ENCODE data around the gene BAIAP2L2. TPM values are rescaled to one million over a fixed set of nuclear protein-coding genes. Genes with fewer than 3 reads are reported as not detected.

BAIAP2L2 gene
- total and polyA plus RNA-seq, 2 experiments from 2014 or later = 4.4 to 8.2 TPM

GRCh38 chr22:38115423-38116205, 5.1 kb upstream of the BAIAP2L2 start:
- H3K9me2 ChIP-seq (replicated peaks; ENCODE audit: insufficient read depth) = no peaks in the 10 kb centered on the region
- TF ChIP-seq EZH2 (IDR thresholded peaks at IDR 0.05; ENCODE audit: borderline replicate concordance) (no peak), EZH2phosphoT487 (IDR thresholded peaks at IDR 0.05; ENCODE audit: low read depth, severe bottlenecking, unreplicated experiment) (no peak)
- TF ChIP-seq, protein P1, sequence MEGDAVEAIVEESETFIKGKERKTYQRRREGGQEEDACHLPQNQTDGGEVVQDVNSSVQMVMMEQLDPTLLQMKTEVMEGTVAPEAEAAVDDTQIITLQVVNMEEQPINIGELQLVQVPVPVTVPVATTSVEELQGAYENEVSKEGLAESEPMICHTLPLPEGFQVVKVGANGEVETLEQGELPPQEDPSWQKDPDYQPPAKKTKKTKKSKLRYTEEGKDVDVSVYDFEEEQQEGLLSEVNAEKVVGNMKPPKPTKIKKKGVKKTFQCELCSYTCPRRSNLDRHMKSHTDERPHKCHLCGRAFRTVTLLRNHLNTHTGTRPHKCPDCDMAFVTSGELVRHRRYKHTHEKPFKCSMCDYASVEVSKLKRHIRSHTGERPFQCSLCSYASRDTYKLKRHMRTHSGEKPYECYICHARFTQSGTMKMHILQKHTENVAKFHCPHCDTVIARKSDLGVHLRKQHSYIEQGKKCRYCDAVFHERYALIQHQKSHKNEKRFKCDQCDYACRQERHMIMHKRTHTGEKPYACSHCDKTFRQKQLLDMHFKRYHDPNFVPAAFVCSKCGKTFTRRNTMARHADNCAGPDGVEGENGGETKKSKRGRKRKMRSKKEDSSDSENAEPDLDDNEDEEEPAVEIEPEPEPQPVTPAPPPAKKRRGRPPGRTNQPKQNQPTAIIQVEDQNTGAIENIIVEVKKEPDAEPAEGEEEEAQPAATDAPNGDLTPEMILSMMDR (IDR thresholded peaks at IDR 0.05; ENCODE audit: poor library complexity) = no peak
- no peaks in the 10 kb centered on the region for H3K36me3 ChIP-seq (replicated peaks; ENCODE audit: insufficient read depth, low read depth)
- H3K27me3 ChIP-seq = no peaks in the 10 kb centered on the region
- DNase-seq (ENCODE audit: low spot score) = peak; percentile 6
- H3K4me2 ChIP-seq = no peak overlapping the region
- no peaks in the 10 kb centered on the region for H3K9me3 ChIP-seq (ENCODE audit: low read depth)
- no peak overlapping the region for H3K27ac ChIP-seq
- H3K4me1 ChIP-seq (ENCODE audit: insufficient read depth) = peaks cover 15% of the 10 kb centered on the region
- WGBS (ENCODE audit: low lambda C conversion rate, missing lambda C conversion rate) = 96% methylated on average over 31 of the region's 31 CpGs
- no peak overlapping the region for H3K4me3 ChIP-seq
- no peaks in the 10 kb centered on the region for H3K79me2 ChIP-seq
- no peak overlapping the region for H2AFZ ChIP-seq
- H4K20me1 ChIP-seq (ENCODE audit: insufficient read depth, poor library complexity, severe bottlenecking) = no peaks in the 10 kb centered on the region

- Histone ChIP-seq H2AFZ (no peak overlapping the region), H3K9me2 (replicated peaks; ENCODE audit: insufficient read depth) (no peaks in the 10 kb centered on the region), H3K79me2 (no peaks in the 10 kb centered on the region), H3K36me3 (replicated peaks; ENCODE audit: insufficient read depth, low read depth) (no peaks in the 10 kb centered on the region), H3K4me1 (ENCODE audit: insufficient read depth) (peaks cover 15% of the 10 kb centered on the region), H4K20me1 (ENCODE audit: insufficient read depth, poor library complexity, severe bottlenecking) (no peaks in the 10 kb centered on the region), H3K4me3 (no peak overlapping the region), H3K27ac (no peak overlapping the region), H3K9me3 (ENCODE audit: low read depth) (no peaks in the 10 kb centered on the region), H3K27me3 (no peaks in the 10 kb centered on the region), H3K4me2 (no peak overlapping the region)
- WGBS (ENCODE audit: low lambda C conversion rate, missing lambda C conversion rate) = 51% methylated on average over 32 of the region's 32 CpGs
- TF ChIP-seq, protein P1 (IDR thresholded peaks at IDR 0.05; ENCODE audit: poor library complexity) = peak; percentile 94
- TF ChIP-seq EZH2phosphoT487 (IDR thresholded peaks at IDR 0.05; ENCODE audit: low read depth, severe bottlenecking, unreplicated experiment) = no peak
- peak; percentile 92 for DNase-seq (ENCODE audit: low spot score)
Measured at GRCh38 chr22:38114484-38115398, 4.3 kb upstream of the BAIAP2L2 start.

DNA sequence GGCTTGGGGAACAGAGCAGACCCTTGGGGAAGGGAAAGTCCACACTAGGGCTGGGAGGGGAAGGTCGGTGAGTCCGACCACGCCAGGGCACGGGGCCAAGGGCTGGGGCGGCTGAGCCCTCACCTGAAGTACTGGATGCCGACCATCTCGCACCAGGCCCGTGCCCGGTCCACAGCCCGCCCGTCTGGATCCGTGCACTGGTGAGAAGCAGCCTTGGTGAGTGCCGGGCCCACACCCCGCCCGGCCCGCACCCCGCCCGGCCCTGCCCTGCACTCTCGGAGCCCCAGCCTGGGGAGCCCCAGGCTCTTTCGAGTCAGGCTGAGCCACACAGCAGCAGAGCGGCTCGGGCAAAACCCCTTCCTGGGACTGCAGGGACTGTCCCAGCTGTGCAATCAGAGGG, 1.9 kb upstream of the BAIAP2L2 start:
- H3K9me2 ChIP-seq (replicated peaks; ENCODE audit: insufficient read depth) = no peaks in the 10 kb centered on the region
- no peaks in the 10 kb centered on the region for H3K36me3 ChIP-seq (replicated peaks; ENCODE audit: insufficient read depth, low read depth)
- peak overlapping the region; percentile 71 for H3K4me2 ChIP-seq
- H3K4me1 ChIP-seq (ENCODE audit: insufficient read depth) = peaks cover 15% of the 10 kb centered on the region
- TF ChIP-seq EZH2 (IDR thresholded peaks at IDR 0.05; ENCODE audit: borderline replicate concordance) = no peak
- TF ChIP-seq, protein P1 (IDR thresholded peaks at IDR 0.05; ENCODE audit: poor library complexity) = no peak
- TF ChIP-seq EZH2phosphoT487 (IDR thresholded peaks at IDR 0.05; ENCODE audit: low read depth, severe bottlenecking, unreplicated experiment) = no peak
- H3K9me3 ChIP-seq (ENCODE audit: low read depth) = no peaks in the 10 kb centered on the region
- H4K20me1 ChIP-seq (ENCODE audit: insufficient read depth, poor library complexity, severe bottlenecking) = no peaks in the 10 kb centered on the region
- no peak overlapping the region for H3K4me3 ChIP-seq
- H3K79me2 ChIP-seq = no peaks in the 10 kb centered on the region
- WGBS (ENCODE audit: low lambda C conversion rate, missing lambda C conversion rate) = 83% methylated on average over 2 of the region's 22 CpGs
- H3K27me3 ChIP-seq = no peaks in the 10 kb centered on the region
- peak overlapping the region; percentile 97 for H3K27ac ChIP-seq
- DNase-seq (ENCODE audit: low spot score) = no peak
- no peak overlapping the region for H2AFZ ChIP-seq

All from hepatocyte (in vitro differentiated cells).